HG02884 (cell line): ENCODE results near the gene ARAF.
"Not testable (repeated sequence)": the region's sequence is repeated elsewhere in the genome, so short reads cannot be mapped to it uniquely, and the experiment has no call there.

Source experiments
- ATAC-seq: cut with Tn5 transposase; IDR thresholded peaks from one replicate; pipeline ENCODE4 v1.9.1; 2021; ENCODE audit warnings: mild to moderate bottlenecking, moderate library complexity; ENCODE audit not compliant: unreplicated experiment

Gene ARAF

DNA sequence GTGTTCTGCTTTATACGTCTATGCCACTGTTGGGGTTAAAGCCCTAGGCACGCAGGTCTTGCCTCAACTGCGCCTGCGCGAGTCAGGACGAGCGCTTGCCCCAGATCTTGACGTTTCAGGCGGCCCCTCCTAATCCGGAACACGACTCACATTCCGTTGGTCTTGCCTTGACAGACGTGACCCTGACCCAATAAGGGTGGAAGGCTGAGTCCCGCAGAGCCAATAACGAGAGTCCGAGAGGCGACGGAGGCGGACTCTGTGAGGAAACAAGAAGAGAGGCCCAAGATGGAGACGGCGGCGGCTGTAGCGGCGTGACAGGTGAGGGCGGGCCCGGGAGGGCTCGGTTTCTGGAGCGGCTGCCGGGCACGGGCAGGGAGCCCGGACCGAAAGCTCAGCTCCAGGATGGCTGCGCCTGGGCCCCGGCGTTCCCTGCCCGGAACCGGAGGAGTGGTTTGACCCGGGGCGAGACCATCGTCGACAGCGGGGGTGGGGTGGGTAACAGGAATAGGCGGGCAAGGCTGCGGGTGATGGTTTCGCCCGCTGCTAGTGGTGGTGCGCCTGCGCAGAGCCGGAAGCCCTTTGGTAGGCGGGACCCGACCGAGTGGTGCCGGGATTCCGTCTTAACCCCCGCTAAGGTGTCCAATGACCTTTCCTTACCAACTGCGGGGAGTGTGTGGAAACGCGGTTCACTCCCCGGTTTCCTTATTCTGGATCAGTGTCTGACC, at the start of gene ARAF:
ARAF (plus strand) TSS at position 272 of the 725 bp plus-strand sequence. CDS start 1,763 bp downstream, outside the sequence.
- peak; percentile 85 for ATAC-seq

DNA sequence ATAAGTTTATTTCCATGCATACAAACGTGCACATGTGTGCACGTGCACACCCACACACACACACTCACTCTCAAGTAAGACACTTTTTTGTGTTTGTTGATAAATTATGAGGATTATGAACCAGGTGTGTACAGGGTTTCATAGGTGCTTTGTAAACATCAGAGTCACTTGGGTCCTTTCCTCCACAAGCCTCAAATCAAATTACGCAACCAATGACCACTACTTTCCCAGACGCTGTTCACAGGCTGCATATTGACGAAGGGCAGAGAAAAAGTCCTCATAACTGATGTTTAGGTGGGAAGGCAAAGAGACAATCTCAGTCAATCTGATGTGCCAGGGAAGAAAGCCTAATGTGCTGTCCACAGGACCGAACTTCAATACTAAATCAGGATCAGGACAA, 48.6 kb upstream of the ARAF start:
- ATAC-seq: not testable (repeated sequence)

DNA sequence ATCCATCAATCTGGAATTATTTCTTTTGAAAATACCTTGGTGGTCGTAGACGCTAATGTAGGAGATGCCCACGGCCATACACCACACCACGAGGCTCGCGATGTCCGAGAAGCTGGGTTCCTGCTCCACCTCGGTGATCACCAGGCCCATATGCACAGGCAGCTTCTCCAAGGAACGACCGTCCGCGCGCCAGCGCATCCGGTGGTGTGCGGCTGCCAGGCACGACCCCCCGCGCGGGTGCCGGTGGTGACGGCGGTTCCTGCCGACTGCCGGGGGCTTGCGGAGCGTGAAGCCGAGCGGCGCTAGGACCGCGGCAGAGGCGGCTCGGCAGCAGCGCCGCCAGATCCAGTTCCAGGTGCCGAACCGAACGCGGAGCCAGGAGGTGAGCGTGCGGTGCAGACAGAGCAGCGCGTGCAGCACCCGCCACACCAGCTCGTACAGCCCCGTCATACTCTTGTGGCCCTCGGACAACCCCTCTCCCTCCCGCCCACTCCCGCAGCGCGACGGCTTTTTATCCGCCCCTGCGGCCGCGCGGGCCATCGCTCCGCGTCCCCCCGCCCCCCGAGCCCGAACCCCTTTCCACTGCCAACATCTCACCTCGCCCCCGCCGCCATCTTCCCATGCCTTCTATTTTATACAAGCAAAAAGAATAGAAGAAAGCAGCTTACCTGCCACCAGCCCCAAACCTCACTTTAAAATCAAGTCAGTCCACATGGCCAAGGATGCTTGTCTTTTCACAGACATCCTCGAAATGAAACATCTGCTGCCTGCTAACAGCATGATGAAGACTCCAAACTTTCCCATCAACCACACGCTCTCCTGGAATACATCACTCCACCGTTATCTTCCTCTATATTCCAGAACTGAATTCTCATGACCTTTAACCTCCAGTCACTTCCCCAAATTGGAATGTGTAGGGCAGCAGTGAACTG, 47.7 kb upstream of the ARAF start:
- ATAC-seq: not testable (repeated sequence)

DNA sequence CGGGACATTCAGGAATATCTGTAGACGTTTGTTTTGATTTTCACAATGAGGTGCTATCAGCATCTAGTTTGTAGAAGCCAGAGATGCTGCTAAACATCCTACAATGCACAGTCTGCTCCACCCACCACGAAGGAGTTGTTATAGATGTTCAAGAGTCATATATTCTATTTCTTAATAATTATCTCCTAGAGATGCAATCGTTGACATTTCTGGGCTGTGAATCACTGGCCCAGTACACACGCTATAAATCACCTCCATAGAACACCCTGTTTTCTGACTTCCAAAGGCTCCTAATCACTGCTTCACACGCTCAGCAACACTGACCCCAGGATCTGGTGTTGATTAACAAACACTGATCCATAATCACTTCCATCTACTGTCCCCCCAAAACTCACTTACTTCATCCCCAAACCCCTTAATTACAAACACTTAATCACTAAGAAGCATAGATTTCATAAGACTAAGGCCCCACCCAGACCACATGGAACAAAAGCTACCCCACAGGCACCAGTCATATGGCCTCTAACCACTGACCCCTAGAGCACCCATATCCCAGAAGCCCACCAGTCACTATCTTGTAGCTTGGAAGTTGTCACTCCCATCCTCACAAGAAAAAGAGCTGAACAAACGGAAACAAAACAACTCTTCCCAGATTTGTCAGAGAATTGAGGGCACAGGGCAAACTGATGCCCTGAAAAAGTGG, 46.3 kb upstream of the ARAF start:
- no peak for ATAC-seq

DNA sequence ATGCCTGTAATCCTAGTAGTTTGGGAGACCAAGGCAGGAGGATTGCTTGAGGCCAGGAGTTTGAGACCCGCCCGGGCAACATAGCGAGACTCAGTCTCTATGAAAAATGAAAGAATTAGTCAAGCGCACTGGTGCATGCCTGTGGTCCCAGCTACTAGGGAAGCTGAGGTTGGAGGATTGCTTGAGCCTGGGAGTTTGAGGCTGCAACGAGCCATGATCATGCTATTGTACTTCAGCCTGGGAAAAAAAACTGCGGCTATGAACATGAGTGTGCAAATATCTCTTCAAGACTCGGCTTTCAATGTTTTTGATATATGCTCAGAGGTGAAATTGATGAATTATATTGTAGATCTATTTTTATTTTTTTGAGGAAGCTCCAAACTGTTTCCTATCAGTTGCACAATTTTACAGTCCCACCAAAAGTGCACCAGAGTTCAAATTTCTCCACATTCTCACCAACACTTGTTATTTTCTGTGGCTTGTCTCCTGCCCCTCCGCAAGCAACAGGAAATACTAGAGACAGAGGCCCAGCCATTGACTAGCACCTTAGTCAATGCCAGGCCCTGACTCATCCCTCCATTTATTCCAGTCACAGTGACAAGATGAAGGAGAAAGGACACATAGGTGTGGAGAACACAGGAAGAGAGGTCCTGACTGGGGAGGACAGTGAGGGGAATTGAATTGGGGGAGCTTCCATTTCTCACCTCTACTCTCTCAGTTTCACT, 44.9 kb upstream of the ARAF start:
- no peak for ATAC-seq

DNA sequence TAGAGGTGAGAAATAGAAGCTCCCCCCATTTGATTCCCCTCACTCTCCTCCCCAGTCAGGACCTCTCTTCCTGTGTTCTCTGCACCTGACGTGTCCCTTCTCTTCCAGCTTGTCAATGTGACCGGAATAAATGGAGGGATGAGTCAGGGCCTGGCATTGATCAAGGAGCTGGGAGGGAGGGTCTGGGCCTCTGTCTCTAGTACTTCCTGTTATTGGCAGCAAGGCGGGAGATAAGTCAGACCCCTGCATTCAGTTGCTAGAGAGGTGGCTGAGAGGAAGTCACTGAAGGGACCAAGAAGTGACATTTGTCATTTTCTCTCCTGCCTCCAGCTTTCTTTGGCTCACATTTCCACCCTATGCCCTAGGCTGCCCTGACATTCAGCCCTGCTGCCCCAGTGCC, 42.9 kb upstream of the ARAF start:
- no peak for ATAC-seq

DNA sequence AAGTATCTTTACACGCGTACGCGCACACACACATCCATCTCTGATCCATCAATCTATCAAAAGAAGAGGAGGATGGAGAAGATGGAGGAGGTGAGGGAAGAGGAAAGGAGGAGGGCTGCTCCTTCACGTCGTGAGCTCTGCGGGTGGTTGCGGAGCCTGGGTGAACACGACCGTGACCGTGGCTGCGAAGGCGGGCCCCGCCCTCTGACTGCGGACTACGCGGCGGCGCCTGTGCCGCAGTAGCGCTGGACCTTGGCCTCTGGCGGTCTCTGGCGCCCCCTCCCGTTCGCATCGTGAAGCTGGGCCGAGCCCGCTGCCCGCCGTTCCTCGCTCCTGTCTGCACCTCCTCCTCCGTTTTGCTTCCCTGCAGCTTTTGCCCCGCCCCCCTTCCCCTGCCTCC, 37.7 kb upstream of the ARAF start:
- peak; percentile 81 for ATAC-seq

DNA sequence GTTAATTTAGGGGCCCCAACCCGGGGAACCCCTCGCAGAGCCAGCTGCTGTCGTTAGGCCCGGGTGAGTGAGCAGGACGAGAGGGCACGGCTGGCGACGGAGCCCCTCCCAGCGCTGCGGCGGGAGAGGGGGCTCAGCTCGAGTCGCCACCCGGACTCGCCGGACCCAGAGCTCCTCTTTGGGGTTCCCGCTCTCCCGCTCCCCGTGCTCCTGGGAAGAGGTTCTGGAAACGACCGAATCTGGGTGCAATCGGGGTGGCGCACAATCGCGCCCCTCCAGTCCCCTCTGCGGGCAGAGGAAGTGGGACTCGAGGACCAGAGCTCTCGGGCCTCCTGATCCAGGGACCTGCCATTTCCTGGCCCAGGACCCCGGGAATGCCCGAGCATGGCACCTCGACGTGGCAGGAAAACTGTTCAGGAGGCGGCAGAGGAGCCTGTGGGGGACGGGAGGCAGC, 37.3 kb upstream of the ARAF start:
- ATAC-seq: no peak

DNA sequence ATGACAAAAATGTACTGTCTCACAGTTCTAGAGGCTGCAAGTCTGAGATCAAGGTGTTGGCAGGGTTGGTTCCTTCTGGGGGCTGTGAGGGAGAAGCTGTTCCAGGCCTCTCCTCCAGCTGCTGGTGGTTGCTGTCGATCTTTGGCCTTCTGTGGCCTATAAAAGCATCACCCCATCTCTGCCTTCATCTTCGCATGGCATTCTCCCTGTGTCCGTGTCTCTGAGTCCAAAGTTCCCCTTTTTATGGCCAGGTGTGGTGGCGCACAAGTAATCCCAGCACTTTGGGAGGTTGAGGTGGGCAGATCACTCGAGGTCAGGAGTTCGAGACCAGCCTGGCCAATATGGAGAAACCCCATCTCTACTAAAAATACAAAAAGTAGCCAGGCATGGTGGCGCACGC, 31.5 kb upstream of the ARAF start:
- ATAC-seq: no peak

DNA sequence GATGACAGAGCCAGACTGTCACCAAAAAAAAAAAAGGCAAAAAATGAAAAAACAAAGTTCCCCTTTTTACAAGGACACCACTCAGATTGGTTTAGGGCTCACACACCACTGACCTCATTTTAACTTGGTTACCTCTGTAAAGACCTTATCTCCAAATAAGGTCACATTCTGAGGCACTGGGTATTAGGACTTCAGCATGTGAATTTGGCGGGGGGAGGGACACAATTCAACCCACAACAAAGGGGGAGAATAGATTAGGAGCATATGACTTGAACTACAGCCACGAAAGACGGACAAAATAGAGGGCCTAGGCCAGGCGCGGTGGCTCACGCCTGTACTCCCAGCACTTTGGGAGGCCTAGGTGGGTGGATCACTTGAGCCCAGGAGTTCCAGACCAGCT, 31.0 kb upstream of the ARAF start:
- no peak for ATAC-seq

DNA sequence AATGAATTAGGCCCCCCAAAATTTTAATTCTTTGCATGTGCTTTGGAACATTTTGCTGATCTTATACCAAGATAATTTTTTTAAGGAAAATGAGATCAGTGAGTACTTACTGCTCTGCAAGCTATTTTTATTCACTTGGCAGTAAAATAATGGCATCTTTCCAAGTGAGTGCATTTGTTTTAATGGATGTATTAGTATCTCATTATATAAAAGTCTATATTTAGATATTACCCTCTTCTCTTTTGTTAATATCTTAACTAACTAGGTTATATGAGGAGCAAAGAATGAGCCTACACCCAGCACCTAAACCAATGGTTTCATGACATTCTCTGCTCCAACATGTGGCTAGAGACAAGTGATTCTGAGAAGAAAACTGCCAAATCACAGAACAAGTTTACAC, 21.1 kb upstream of the ARAF start:
- ATAC-seq: no peak

DNA sequence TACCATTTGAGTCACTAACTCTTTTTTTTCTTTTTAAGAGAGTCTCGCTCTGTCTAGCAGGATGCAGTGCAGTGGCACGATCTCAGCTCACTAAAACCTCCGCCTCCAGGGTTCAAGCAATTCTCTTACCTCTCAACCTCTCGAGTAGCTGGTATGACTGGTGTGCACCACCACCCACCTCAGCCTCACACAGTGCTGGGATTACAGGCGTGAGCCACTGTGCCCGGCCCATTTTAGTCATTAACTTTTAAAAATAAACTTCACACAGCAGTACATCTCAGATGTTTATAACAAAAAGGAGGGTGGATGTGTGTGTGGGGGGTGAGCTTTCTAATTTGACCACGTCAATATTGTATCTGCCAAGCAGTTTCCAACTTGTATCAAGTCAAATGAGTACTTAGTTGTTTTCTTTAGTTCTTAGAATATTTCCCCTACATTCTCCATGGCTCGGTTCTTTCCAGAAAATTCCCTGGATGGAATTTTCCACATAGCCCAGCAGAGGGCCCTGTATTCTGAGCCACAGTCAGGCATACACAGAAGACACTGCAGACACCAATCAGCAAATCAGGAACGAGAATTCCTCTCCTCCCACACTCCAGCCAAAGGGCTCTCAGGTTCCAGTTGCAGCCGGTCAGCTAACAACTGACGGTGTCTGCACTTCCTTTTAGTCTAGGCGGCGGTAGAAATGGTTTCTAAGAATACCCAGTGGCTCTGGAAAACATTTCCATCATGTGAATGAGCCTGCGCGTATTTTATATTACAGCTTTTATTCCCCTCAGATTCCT, 20.1 kb upstream of the ARAF start:
- no peak for ATAC-seq

DNA sequence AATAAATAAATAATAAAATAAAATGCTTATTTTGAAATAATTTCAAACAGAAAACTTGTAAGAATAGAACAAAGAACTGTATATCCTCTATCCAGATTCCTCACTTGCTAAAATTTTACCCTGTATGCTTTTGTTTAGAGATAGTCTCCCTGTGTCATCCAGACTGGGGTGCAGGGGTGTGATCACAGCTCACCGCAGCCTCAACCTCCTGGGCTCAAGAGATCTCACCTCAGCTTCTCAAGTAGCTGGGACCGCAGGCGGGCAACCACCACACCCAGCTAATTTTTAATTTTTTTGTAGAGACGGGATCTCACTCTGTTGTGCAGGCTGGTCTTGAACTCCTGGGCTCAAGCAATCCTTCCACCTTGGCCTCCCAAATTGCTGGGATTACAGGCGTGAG, 17.5 kb upstream of the ARAF start:
- ATAC-seq: no peak

DNA sequence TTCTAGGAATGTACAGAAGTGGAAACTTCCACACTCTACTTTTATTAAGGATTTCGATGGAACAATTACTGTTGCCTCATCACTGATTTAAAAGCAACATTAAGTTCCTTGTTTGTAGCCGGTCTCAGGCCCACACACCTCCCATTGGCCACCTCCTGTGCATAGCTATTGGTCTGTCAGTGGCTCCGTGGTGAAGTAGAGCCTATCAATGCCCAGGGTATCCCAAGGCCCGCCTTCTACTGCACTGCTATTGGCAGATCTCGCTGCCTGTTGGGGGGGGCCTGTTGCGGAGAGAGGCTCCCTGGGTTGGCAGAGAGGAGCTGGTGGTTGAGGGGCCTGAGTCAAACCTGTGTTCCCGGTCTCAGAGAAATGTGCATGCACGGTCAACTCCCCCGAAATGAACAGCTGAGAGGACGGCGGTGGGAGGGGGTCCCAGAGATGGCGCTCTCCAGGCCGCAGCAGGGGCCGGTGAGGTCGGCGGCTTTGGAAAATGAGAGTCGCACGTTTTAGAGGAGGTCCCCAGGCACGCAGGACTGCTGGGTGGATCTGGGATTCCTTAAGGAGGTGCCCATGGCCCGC, 4.9 kb upstream of the ARAF start:
- peak; percentile 85 for ATAC-seq

DNA sequence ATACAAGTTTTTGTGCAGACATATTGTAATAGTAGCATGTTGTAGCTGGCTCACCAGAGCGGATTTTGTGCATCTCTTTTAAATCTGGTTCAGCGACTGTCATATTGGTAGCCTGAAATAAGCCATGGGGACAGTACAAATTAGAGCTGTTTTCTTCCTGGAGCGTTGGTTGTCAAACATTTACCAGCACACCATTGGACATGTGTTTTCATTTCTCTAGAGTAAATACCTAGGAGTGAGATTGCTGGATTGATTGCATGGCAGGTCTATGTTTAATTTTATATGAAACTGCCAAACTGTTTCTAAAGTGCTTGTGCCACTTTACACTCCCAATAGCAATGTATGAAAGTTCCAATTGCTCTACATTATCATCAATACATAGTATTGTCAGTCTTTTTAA, 2.6 kb upstream of the ARAF start:
- no peak for ATAC-seq

DNA sequence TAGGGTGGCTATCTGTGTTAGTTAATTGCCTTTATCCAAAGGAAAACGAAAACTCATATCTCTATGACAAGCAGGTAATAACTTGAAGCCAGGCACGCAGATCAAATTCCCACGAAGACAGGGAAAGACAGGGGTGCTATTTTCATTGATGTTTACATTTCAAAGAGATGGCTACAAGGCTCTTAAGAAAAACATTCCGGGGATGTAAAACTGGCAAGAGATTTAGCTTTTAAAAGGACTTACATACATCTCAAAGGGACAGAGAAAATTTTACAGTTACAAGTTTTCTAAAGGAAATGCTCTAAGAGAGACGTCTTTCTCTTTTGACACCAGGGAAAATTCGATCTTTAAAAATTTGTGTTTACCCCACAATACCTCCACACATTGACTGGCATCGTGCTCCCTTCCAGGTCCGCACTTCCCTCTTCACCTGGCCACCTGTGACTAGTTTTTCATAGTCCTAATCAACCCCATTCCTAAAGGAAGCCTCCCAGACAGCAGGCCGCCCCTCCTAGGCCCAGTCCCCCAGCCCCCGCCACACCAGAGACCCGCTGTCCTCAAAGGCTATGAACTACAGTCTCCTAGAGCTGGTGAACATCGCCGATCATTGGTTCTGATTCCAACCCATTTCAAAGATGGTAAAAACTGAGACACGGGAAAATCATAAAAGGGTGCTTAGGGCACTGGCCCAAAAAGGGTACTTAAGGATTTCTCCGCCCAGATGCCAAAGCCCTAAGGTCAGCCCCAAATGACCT, 649 bp upstream of the ARAF start:
- no peak for ATAC-seq

DNA sequence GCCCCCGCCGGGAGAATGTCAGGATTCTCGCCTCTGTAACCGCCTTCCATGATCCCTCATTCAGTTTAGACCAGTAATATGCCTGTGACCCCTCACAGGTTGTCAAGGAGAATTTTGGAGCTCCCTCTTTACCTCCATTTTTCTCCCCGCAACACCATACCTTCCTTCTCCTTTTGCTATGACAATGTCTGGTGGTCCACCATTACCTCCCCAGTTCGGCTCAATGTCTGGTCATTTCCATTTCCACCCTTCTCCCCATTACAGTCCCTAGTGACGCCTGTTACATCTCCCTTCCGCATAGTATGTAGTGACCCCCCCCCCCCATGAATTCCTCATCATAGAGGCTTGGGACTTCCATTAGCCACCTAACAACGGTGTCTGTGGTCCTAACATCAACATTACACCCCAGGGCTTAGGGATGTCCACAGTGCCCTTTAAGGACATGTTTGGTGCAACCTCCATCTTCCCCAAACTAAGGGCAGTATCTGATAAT, 700 bp downstream of the ARAF start:
- no peak for ATAC-seq

DNA sequence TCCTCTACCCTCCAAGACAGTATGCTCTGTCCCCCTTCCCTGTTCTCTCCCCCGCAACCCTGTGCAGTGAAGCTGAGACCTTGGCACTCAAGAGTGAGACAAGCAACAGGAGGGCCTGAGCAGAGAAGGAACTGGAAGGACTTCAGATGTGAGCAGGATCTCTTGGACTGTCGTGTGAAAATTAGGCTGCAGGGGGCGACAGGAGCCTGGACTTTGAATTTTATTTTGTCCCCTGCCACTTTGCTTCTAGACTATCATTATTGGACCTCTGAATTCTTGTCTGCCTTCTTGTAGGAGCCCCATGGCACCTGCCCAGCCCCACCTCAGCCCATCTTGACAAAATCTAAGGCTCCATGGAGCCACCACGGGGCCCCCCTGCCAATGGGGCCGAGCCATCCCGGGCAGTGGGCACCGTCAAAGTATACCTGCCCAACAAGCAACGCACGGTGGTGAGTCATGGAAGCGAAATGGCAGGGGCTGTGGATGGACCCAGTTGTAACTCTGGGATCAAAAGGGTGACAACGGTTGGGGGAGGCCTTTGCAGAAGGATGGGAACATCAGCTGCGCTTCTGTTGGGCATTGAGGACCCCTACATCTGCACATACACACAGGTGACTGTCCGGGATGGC, 1.7 kb downstream of the ARAF start:
- no peak for ATAC-seq
